HG03064 (cell line): ENCODE measurements around the gene EEF1AKMT3.
A peak's percentile ranks its signal among the peaks of the same experiment; 100 is the strongest.

Experiments
- ATAC-seq: cut with Tn5 transposase; IDR thresholded peaks from one replicate; pipeline ENCODE4 v1.9.1; 2021; ENCODE audit warnings: low read depth; ENCODE audit not compliant: unreplicated experiment

EEF1AKMT3 gene

DNA sequence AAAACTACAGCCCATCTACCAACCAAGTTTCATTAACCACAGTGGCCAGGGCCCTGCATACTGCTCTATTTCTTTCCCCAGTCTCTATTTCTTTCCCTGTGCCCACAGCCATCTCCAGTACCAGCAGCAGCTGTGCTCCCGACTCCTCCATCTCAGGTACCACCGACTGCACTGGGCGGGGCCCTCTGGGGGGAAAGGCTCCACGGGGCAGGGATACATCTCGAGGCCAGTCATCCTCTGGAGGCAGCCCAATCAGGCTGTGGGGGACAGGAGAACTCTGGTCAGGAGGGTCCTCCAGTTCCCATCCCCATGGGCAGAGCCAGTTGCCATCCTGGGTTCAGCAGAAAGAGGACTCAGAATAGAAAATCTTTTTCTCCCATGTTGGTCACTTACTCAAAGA lies 23.4 kb upstream of the EEF1AKMT3 start:
- ATAC-seq = no peak

DNA sequence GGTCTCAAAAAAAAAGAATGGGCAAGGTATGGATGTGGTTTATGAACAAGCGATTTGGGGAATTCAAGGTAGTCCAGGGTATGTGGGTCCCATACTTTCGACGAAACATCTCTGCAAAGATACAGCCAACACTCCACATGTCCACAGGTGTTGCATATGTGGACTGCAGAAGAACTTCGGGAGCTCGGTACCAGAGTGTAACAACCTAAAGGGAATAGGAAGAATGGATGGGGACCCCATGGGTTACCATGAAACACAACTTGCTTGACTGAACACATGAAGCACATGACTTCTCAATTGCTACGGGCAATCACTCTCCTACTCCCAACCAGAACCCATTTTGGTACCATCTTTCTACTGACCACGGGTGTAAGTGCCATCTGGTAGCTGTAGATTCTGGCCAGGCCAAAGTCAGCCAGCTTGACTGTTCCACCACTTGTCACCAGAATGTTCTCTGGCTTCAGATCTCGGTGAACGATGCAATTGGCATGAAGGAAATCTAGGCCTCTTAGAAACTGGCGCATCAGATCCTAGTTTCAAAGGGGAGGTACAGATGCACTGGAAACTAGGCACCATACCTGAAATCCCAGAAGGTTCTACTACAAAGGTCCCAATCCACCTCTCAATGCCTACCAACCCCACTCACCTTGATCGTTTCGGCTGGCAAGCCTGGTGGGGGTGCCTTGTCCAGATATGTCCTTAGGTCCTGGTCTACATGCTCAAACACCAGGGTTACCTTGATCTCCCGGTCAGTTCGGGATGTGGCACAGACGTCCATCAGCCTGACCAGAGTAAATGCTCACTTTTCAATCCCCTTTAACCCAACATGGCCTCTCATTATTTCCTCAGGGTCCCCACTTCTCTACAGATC lies 21.6 kb upstream of the EEF1AKMT3 start:
- no peak for ATAC-seq

- ATAC-seq = no peak
These were observed 21.0 kb upstream of the EEF1AKMT3 start for GRCh38 chr12:57751432-57751787.

DNA sequence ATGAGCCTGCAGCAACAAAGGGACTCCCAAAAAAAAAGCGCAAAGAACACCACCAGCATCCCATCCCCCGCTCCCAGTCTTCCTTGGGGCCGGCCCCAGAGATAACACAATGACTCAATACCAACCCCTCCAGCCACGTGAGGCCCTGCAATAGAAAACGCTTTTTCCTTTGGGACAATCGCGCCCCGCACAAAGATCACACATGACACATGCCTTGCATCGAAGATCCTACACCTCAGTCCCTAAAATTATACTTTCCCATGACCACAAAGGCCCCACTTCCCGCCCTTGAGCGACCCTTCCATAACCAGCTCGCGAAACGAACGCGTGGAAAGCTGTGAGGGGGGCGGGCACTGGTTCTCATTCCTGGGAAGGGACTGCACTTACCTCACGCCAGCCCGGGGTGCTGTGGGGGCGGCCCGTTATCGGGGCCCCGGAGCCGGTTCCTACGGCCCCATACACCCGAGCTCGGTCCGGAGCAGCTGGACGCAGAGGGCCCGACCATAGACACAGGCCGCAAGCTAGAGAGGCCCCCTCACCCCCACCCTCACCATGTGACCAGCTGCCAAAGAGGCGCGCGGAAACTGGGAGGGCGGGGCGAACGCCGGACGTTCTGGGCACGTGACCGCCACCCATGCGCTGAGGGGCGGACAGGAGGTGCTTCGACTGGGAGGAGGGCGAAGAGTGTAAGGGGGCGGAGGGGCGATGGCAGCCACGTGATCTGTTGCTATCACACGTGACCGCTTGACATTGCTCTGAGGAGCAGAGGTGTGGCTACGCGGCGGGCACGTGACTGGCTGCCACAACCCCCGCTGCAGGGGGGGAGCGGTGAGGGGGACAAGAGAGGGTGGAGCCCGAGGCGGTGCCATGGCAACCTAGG lies 20.4 kb upstream of the EEF1AKMT3 start, which contains the start of gene CDK4:
Gene CDK4 (minus strand): TSS at position 523 of the 880 bp plus-strand sequence. CDS start 593 bp downstream, outside the sequence.
- ATAC-seq = peak; percentile 63

DNA sequence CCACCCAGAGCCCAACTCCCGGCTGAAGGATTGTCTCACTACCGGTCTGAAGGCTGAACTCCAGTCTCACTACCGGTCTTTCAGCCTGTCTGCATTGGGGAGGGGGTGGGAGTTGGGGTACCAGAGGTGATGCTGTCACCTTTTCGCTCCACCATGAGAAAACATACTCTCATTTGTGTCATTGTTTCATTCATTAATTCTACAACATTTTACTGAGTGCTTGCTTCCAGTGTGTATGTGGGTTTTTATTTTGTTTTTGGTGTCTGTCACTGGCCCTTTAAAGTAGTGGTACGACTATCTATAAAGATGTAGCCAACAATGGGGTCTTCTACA lies 19.8 kb upstream of the EEF1AKMT3 start:
- no peak for ATAC-seq

DNA sequence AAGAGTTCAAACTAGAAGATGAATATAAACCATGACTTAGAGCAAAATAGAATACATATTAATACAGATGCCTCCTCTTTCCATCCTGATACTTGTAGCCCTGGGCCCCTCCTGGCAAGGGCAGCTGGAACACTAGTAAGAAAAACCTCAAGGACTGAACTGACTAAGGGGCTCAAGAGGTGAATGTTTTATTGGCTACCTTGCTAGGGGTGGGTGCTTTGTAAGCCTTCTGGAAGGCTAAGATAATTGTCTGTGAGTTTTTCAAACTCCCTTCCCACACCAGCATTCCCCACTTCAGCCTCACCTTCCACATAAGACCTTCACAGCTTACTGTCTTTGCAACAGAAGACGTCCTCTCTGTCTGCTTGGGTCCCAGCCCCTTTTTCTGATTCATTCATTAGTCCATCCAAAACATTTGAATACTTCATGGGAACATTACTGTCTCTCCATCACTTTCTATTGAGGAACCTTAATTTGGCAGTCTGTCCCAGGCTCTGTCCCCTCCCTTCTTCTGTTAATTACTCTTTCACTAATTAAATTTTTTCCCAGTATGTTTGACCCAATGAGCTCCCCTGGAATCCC lies 18.6 kb upstream of the EEF1AKMT3 start:
- no peak for ATAC-seq

DNA sequence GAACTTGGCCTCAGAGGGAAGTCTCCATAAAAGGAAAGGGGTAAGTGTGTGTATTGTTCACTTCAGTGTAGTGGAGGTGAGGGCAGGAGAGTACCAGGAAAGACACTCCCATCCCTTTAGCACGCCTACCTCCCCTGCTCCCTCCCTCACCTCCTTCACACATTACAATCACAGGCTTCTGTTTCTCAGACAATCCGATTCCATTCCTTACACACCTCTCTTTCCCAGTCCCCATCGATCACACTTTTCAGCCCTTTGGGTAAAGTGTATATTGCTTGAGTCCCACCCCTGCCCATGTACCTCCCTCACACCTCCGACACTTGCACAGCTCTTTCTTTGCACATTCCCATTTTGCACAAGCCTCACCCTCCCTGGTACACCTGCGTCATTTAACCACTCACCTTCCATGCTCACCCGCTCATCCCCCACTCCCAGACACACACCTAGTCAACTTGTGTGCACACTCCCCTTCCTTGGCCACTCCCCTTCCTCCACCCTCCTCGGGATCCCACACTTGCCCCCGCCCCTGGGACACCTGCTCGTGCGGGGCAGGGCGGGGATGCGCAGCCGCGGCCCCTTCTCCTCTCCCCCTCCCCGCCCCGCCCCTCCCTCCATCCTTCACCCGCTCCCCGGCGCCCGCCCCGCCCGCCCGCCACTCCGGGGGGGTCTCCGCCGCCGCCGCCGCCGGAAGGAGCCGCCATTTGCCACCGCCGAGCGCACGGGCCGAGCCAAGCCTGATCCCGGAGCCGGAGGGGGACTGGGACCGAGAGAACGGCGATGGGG lies 17.8 kb upstream of the EEF1AKMT3 start, which contains the start of gene MARCHF9:
Gene MARCHF9 (plus strand): TSS at position 693 of the 783 bp plus-strand sequence. CDS start 426 bp downstream, outside the sequence.
- ATAC-seq = peak; percentile 29

DNA sequence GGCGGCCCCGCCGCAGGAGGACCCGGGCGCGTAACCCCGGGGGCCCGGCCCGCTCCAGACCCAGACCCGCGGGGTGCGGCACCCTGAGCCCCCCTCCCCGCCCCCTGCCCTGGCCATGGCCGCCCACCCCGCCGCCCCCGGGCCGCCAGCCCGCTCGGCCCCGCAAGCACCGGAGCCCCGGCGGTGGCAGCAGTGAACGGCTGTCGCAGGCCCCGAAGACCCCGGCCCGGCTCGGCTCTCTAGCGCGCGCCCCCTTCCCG lies 17.3 kb upstream of the EEF1AKMT3 start:
- no peak for ATAC-seq

- no peak for ATAC-seq
These were observed 16.7 kb upstream of the EEF1AKMT3 start for GRCh38 chr12:57755454-57756372.

GRCh38 chr12:57756406-57757341 lies 15.7 kb upstream of the EEF1AKMT3 start:
- no peak for ATAC-seq

DNA sequence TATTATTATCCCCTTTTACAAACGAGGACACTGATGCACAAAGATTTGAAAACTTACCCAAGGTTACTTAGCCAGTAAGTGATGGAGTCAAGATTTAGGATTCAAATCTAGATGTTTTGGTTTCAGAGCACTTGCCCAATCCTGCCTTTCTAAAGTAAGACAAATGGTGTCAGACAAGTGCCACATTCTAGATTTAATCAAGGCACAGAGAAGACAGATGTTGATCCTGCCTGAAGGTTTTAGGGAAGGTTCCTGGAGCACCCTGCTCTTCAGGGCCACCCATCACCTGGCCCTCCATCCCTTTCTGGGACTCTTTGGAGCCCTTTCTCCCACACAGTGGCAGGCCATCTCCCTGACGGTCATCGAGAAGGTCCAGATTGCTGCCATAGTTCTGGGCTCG lies 14.6 kb upstream of the EEF1AKMT3 start:
- no peak for ATAC-seq

DNA sequence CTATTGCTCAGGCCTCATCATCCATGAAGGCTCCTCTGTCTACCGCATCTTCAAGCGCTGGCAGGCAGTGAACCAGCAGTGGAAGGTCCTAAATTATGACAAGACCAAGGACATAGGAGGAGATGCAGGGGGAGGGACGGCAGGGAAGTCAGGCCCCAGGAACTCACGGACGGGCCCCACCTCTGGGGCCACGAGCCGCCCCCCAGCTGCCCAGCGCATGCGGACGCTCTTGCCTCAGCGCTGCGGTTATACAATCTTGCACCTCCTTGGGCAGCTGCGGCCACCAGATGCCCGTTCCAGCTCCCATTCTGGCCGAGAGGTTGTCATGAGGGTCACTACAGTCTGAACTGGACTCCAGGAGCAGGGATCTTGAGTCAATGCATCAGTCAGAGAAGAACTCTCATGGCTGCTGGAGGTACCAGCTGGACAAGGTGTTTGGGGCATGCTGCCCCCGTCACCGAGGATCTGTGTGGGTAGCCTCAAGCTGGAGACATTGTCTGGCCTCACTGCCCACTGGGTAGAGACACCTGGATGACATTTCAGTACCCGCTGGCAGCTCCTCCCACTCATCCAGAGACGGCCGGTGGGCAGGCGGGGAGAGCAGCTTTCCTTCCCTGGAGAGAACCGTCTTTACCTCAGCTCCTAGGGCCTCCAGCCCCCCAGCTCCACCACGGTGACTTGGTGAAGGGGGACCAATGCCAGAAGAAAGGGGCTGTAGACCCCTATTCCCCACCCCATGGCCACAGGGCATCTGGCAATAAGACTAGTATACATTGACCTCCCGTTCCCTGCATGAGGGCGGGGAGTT lies 13.7 kb upstream of the EEF1AKMT3 start:
- no peak for ATAC-seq

- ATAC-seq = no peak
These were observed 12.9 kb upstream of the EEF1AKMT3 start for GRCh38 chr12:57759360-57759980.

DNA sequence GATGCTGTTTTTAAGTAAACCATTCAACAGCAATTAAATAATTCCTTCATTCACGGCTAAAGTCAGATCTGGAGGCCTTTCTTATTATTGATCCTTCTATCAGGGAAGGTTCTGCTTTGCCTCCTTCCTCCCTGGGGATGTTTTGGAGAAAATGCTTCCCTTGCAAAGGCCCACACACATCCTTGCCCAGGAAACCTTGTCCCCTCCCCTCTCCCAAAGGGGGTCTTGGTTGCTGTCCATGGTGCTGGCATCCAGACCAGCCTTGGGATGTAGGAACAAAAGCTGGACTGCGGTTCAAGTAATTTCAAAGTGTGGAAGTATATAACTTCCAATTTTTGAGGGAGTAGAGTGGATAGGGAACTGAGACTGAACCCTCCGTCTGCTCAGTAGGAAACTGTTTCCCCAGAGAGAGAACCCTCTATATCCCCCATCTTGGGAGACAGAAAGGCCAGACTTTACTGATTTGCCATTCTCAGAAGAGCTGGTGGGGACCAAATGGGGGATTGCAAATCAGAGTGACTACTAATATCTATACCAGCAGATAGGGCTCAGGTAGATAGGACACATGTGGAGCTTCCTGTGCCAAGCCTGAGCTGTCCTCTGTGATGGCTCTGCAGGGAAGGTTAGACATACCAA lies 11.9 kb upstream of the EEF1AKMT3 start:
- no peak for ATAC-seq

DNA sequence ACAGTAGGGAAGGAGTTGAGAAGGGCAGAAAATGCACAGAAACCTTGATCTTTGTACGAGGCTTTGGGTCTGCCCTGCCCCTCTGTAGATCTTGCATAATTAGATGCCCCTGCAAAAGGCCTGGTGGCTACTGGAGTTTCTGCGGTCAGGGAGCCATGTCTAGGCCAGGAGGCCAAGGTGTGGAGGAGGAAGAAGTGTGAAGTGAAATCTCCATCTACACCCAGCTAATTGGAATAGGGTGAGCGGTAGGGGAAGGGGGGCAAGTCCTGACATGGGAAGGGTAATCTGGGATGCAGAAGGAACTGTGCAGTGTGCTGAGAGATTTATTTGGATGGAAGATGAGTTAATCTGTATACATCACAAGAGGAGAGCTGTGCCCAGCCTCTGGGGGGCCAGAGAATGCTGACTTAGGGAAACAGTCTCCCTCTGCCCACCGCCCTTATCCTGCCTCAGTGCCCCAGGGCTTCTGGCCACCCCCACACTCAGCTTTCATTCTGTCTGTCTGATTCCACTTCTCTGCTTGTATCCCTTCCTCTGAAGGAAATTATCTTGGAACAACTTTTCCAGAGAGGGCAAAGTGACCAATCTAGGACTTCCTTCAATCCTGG lies 10.9 kb upstream of the EEF1AKMT3 start:
- ATAC-seq = no peak

- ATAC-seq = no peak
These were observed 10.0 kb upstream of the EEF1AKMT3 start for GRCh38 chr12:57762463-57762862.
